ENCODE results near the gene APOL2. TPM values are rescaled to one million over a fixed set of nuclear protein-coding genes. Genes with fewer than 3 reads are reported as not detected.
A peak's percentile ranks its signal among the peaks of the same experiment; 100 is the strongest.

APOL2 gene
- total RNA-seq, 1 donor from 2014 or later: 77.2 TPM

DNA sequence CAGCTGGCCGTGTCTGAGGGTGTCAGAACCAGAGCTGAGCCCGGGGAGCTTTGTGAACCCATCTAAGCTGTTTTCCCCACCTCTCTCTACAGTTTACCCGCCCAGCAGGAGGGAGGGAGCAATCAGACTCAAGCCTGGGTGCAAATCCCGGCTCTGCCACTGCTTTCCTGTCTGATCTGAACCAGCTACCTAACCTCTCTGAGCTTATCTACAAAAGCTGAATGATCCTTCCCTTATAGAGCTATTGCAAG, 252 bp downstream of the APOL2 start:
- peaks cover 29% of the 10 kb centered on the region for H3K4me1 ChIP-seq (ENCODE audit: insufficient read depth, low read length)
- peak overlapping the region; percentile 84 for H3K4me3 ChIP-seq (ENCODE audit: insufficient read depth, low read depth, low read length)
- peak overlapping the region; percentile 63 for H2AFZ ChIP-seq (ENCODE audit: low read depth, low read length)
- peaks cover 32% of the 10 kb centered on the region for H4K20me1 ChIP-seq (ENCODE audit: insufficient read depth, low read length)
- DNase-seq (ENCODE audit: low read depth) (no peak), FAIRE-seq (no peak)
- no peaks in the 10 kb centered on the region for H3K27me3 ChIP-seq (ENCODE audit: insufficient read depth, low read length)
- Mint-ChIP-seq H3K27ac (ENCODE audit: unreplicated experiment) (peak overlapping the region; percentile 99), H3K27me3 (ENCODE audit: low read depth, unreplicated experiment) (no peaks in the 10 kb centered on the region), H3K4me3 (ENCODE audit: unreplicated experiment) (peak overlapping the region; percentile 93), H3K36me3 (ENCODE audit: low read depth, unreplicated experiment) (peaks cover 22% of the 10 kb centered on the region), H3K4me1 (ENCODE audit: low read depth, unreplicated experiment) (peaks cover 54% of the 10 kb centered on the region), H3K9me3 (ENCODE audit: unreplicated experiment) (peaks cover 2% of the 10 kb centered on the region)
- H3K36me3 ChIP-seq (ENCODE audit: insufficient read depth, low read length): no peaks in the 10 kb centered on the region
- peaks cover 28% of the 10 kb centered on the region for H3K79me2 ChIP-seq (ENCODE audit: insufficient read depth, low read length)
- peak overlapping the region; percentile 62 for H3K27ac ChIP-seq (ENCODE audit: low read depth, low read length)
- TF ChIP-seq, protein P1, sequence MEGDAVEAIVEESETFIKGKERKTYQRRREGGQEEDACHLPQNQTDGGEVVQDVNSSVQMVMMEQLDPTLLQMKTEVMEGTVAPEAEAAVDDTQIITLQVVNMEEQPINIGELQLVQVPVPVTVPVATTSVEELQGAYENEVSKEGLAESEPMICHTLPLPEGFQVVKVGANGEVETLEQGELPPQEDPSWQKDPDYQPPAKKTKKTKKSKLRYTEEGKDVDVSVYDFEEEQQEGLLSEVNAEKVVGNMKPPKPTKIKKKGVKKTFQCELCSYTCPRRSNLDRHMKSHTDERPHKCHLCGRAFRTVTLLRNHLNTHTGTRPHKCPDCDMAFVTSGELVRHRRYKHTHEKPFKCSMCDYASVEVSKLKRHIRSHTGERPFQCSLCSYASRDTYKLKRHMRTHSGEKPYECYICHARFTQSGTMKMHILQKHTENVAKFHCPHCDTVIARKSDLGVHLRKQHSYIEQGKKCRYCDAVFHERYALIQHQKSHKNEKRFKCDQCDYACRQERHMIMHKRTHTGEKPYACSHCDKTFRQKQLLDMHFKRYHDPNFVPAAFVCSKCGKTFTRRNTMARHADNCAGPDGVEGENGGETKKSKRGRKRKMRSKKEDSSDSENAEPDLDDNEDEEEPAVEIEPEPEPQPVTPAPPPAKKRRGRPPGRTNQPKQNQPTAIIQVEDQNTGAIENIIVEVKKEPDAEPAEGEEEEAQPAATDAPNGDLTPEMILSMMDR (IDR thresholded peaks at IDR 0.05; ENCODE audit: insufficient read depth, low read depth, low read length): no peak
- TF ChIP-seq EZH2 (IDR thresholded peaks at IDR 0.05; ENCODE audit: insufficient read depth, low read length): no peak
- H3K4me2 ChIP-seq (ENCODE audit: low read length): peak overlapping the region; percentile 92
- peak overlapping the region; percentile 85 for H3K9ac ChIP-seq (ENCODE audit: low read length)
- H3K9me3 ChIP-seq (ENCODE audit: insufficient read depth, low read depth, low read length): no peaks in the 10 kb centered on the region

DNA sequence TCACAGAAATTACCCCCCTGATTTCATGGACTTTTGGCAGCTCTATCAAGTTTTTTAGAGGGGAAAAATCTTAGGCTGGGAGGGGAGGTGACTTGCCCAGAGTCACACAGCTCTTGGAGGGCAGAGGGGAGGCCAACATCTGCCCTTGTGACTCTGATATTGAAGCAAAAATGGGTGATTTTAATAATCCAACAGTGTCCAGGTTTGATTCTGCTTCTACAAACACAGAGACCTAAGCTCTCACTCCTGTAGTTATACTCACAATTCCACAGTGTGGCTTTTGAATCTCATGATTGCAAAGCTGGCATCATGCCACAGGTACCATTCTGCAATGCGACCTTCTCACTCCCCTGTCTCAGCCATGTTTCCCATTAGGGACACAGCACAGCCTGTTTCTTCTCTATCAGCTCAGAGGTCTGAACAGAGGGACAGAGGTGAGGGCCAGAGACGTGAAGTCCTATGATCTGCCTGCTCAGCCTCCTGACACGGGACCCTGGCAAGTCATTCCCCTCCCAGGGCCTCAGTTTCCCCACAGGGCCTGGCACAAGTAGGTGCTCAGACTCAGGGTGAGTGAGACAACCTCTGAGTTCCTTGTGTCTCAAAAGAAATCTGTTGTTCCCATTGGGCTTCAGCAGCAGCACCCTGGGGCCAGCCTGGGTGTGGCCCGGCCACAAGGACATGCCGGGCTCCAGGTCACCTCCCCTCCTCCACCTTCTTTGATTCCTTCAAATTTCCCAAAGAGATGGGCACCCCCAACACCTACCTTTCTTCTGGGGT, 766 bp downstream of the APOL2 start:
- TF ChIP-seq EZH2 (IDR thresholded peaks at IDR 0.05; ENCODE audit: insufficient read depth, low read length): no peak
- TF ChIP-seq, protein P1 (IDR thresholded peaks at IDR 0.05; ENCODE audit: insufficient read depth, low read depth, low read length): no peak
- H3K4me1 Mint-ChIP-seq (ENCODE audit: low read depth, unreplicated experiment): peaks cover 54% of the 10 kb centered on the region
- H3K4me2 ChIP-seq (ENCODE audit: low read length): peak overlapping the region; percentile 92
- no peaks in the 10 kb centered on the region for H3K36me3 ChIP-seq (ENCODE audit: insufficient read depth, low read length)
- H3K4me3 ChIP-seq (ENCODE audit: insufficient read depth, low read depth, low read length): peak overlapping the region; percentile 84
- FAIRE-seq (peak; percentile 23), DNase-seq (ENCODE audit: low read depth) (no peak)
- H3K27me3 Mint-ChIP-seq (ENCODE audit: low read depth, unreplicated experiment): no peaks in the 10 kb centered on the region
- peaks cover 34% of the 10 kb centered on the region for H4K20me1 ChIP-seq (ENCODE audit: insufficient read depth, low read length)
- H3K27ac Mint-ChIP-seq (ENCODE audit: unreplicated experiment): peak overlapping the region; percentile 99
- H3K27ac ChIP-seq (ENCODE audit: low read depth, low read length): peak overlapping the region; percentile 62
- peaks cover 2% of the 10 kb centered on the region for H3K9me3 Mint-ChIP-seq (ENCODE audit: unreplicated experiment)
- peaks cover 26% of the 10 kb centered on the region for H3K36me3 Mint-ChIP-seq (ENCODE audit: low read depth, unreplicated experiment)
- no peaks in the 10 kb centered on the region for H3K27me3 ChIP-seq (ENCODE audit: insufficient read depth, low read length)
- H2AFZ ChIP-seq (ENCODE audit: low read depth, low read length): peak overlapping the region; percentile 63
- H3K79me2 ChIP-seq (ENCODE audit: insufficient read depth, low read length): peaks cover 28% of the 10 kb centered on the region
- peak overlapping the region; percentile 93 for H3K4me3 Mint-ChIP-seq (ENCODE audit: unreplicated experiment)
- H3K9me3 ChIP-seq (ENCODE audit: insufficient read depth, low read depth, low read length): no peaks in the 10 kb centered on the region
- peak overlapping the region; percentile 85 for H3K9ac ChIP-seq (ENCODE audit: low read length)
- peaks cover 29% of the 10 kb centered on the region for H3K4me1 ChIP-seq (ENCODE audit: insufficient read depth, low read length)

Data from astrocyte (in vitro differentiated cells and primary cell).